SKM-1 (cell line): Measurements from ENCODE around the gene SLC35C1.
A peak's percentile ranks its signal among the peaks of the same experiment; 100 is the strongest.
"Not testable (repeated sequence)": the region's sequence is repeated elsewhere in the genome, so short reads cannot be mapped to it uniquely, and the experiment has no call there.

Source experiments
- DNase-seq: peaks from one replicate; lab custom pipeline; 2025; ENCODE audit not compliant: unreplicated experiment; lab: John Stamatoyannopoulos, UW

Gene SLC35C1

GRCh38 chr11:45786272-45786671 lies 18.7 kb upstream of the SLC35C1 start:
- DNase-seq, result no peak

GRCh38 chr11:45788887-45789286 lies 16.1 kb upstream of the SLC35C1 start:
- DNase-seq, result no peak

- DNase-seq, result no peak
These were observed 13.4 kb upstream of the SLC35C1 start for GRCh38 chr11:45791524-45791923.

GRCh38 chr11:45794169-45794568 lies 10.8 kb upstream of the SLC35C1 start:
- DNase-seq, result no peak

- no peak for DNase-seq
These were observed 9.6 kb upstream of the SLC35C1 start for GRCh38 chr11:45795379-45795778.

GRCh38 chr11:45796461-45796861 lies 8.5 kb upstream of the SLC35C1 start:
- no peak for DNase-seq

- DNase-seq, result peak; percentile 69
These were observed 6.0 kb upstream of the SLC35C1 start for GRCh38 chr11:45798793-45799441.

- no peak for DNase-seq
These were observed 5.4 kb upstream of the SLC35C1 start for GRCh38 chr11:45799562-45799961.

- DNase-seq, result no peak
These were observed 4.7 kb upstream of the SLC35C1 start for GRCh38 chr11:45800261-45800660.

- DNase-seq, result no peak
These were observed 3.1 kb upstream of the SLC35C1 start for GRCh38 chr11:45801723-45802315.

GRCh38 chr11:45802531-45803317 lies 2.2 kb upstream of the SLC35C1 start:
- DNase-seq, result no peak

GRCh38 chr11:45803971-45804760 lies 783 bp upstream of the SLC35C1 start:
- no peak for DNase-seq

GRCh38 chr11:45805305-45806071 lies 539 bp downstream of the SLC35C1 start:
- DNase-seq, result no peak

- DNase-seq, result no peak
These were observed 1.4 kb downstream of the SLC35C1 start for GRCh38 chr11:45806072-45806933.

GRCh38 chr11:45806937-45807791 lies 2.2 kb downstream of the SLC35C1 start:
- DNase-seq, result no peak

- DNase-seq, result no peak
These were observed 2.9 kb downstream of the SLC35C1 start for GRCh38 chr11:45807792-45808238.

- DNase-seq, result not testable (repeated sequence)
These were observed 3.5 kb downstream of the SLC35C1 start for GRCh38 chr11:45808427-45808826.

- DNase-seq, result no peak
These were observed 4.8 kb downstream of the SLC35C1 start for GRCh38 chr11:45809456-45810395.
